ENCODE results near the gene GJD3.
A peak's percentile ranks its signal among the peaks of the same experiment; 100 is the strongest.

The GJD3 gene

GRCh38 chr17:40338058-40338457, 26.5 kb downstream of the GJD3 start:
- peak; percentile 39 to 42 for DNase-seq

- no peak for DNase-seq
Observed at GRCh38 chr17:40337351-40337750, 27.2 kb downstream of the GJD3 start.

- DNase-seq: no peak
Observed at GRCh38 chr17:40335620-40336019, 28.9 kb downstream of the GJD3 start.

- DNase-seq: peak; percentile 73 to 87
Observed at GRCh38 chr17:40333781-40334448, 30.6 kb downstream of the GJD3 start.

GRCh38 chr17:40331743-40332641, 32.5 kb downstream of the GJD3 start:
- DNase-seq: no peak

GRCh38 chr17:40330850-40331470, 33.6 kb downstream of the GJD3 start:
- DNase-seq: no peak

- peak; percentile 86 to 94 for DNase-seq
Observed at GRCh38 chr17:40329839-40330794, 34.4 kb downstream of the GJD3 start.

- peak in 1 of 2 experiments; percentile 17 for DNase-seq
Observed at GRCh38 chr17:40328386-40328766, 36.2 kb downstream of the GJD3 start.

- no peak for DNase-seq
Observed at GRCh38 chr17:40327735-40328385, 36.7 kb downstream of the GJD3 start.

GRCh38 chr17:40327244-40327729, 37.2 kb downstream of the GJD3 start:
- DNase-seq: no peak

- DNase-seq: no peak
Observed at GRCh38 chr17:40326832-40327199, 37.7 kb downstream of the GJD3 start.

- DNase-seq: peak; percentile 33 to 37
Observed at GRCh38 chr17:40326014-40326831, 38.3 kb downstream of the GJD3 start.

- DNase-seq: no peak
Observed at GRCh38 chr17:40325156-40326013, 39.2 kb downstream of the GJD3 start.

- DNase-seq: no peak
Observed at GRCh38 chr17:40323391-40324381, 40.9 kb downstream of the GJD3 start.

- DNase-seq: peak; percentile 99
Observed at GRCh38 chr17:40322358-40323315, 41.9 kb downstream of the GJD3 start.

- no peak for DNase-seq
Observed at GRCh38 chr17:40321961-40322357, 42.6 kb downstream of the GJD3 start.

GRCh38 chr17:40321524-40321929, 43.0 kb downstream of the GJD3 start:
- DNase-seq: no peak

All from AML-193 (cell line).